SH-SY5Y (cell line): ENCODE results near the gene HSD17B4.

Experiments used
- GATA2 ChIP-seq: IDR thresholded peaks from 2 replicates; pipeline ENCODE4 v1.6.1; 2011; ENCODE audit warnings: mild to moderate bottlenecking, low read depth, low read length
- GATA3 ChIP-seq: IDR thresholded peaks from 2 replicates; pipeline ENCODE4 v1.6.1; 2011; ENCODE audit warnings: low read depth, mild to moderate bottlenecking, low read length, moderate library complexity

GRCh38 chr5:119420169-119420568, 32.1 kb upstream of the HSD17B4 start:
- TF ChIP-seq GATA2: no peak
- TF ChIP-seq GATA3: no peak
